Caki2 (cell line): Measurements from ENCODE around the gene ZFC3H1. TPM values are rescaled to one million over a fixed set of nuclear protein-coding genes. Genes with fewer than 3 reads are reported as not detected.
A peak's percentile ranks its signal among the peaks of the same experiment; 100 is the strongest.
"Not testable (repeated sequence)": the region's sequence is repeated elsewhere in the genome, so short reads cannot be mapped to it uniquely, and the experiment has no call there.

Experiments used
- DNase-seq: peaks from one replicate; pipeline ENCODE4 v3.0.0-alpha.2; 2015; ENCODE audit warnings: low read depth
- in situ Hi-C: cut with HindIII; loops from 2 replicates; pipeline ENCODE4 v1.10.0; 2016; ENCODE audit warnings: low sequenced_read_pairs, low pct_unique_long_range_greater_than_20kb, mixed read lengths
- total RNA-seq: library from RNA; depleted of rRNA; stranded (reverse); fragments of >200 nt; shearing (Covaris generic); gene quantifications from 2 replicates; pipeline ENCODE4 v1.2.3, GENCODE V29; 2014; ENCODE audit warnings: low replicate concordance; rRNA removed

Gene ZFC3H1
- total RNA-seq, result 3.2 and 9.8 TPM in 2 replicates

GRCh38 chr12:71663561-71664410 is at the start of gene ZFC3H1, which contains the start of gene THAP2:
Gene ZFC3H1, minus strand, starts transcription at chr12:71663848. Its CDS starts 238 bp downstream, at chr12:71663610.
Gene THAP2, plus strand, starts transcription at chr12:71664301. Its CDS starts 209 bp downstream, at chr12:71664510.
- in situ Hi-C loops, result loop anchor here (5.0 kb wide), 1 partner anchor 84 kb away; no protein-coding TSS in a partner anchor
- peak; percentile 100 for DNase-seq

- DNase-seq, result peak; percentile 87
- in situ Hi-C loops, result no loop called here
These were observed 46.9 kb upstream of the ZFC3H1 start for GRCh38 chr12:71710276-71711125.

- in situ Hi-C loops, result no loop called here
- no peak for DNase-seq
These were observed 45.0 kb upstream of the ZFC3H1 start for GRCh38 chr12:71708658-71709057.

GRCh38 chr12:71704920-71705319 is 41.3 kb upstream of the ZFC3H1 start:
- DNase-seq, result no peak
- in situ Hi-C loops, result no loop called here

DNA sequence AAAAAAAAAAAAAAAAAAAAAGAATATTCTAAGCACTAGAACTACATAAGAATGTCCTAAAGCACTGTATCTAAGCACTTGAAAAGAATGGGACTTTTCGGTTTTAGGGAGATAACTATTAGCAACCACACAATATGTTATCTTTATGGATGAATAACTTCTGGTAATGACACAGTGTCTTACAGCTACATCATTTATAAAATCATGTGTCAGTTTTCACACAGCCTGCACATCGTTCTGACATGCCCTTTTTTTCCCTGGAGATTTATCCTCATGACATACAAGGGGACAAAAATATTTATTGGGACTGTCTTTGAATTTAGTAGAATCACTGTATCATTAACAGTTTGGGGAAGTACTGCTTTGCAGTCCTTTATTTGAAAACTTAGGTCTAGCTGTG is 39.6 kb upstream of the ZFC3H1 start:
- DNase-seq, result peak; percentile 45
- in situ Hi-C loops, result no loop called here

- in situ Hi-C loops, result no loop called here
- no peak for DNase-seq
These were observed 38.9 kb upstream of the ZFC3H1 start for GRCh38 chr12:71702590-71702989.

GRCh38 chr12:71702181-71702580 is 38.5 kb upstream of the ZFC3H1 start:
- in situ Hi-C loops, DNase-seq: not testable (repeated sequence)

- no peak for DNase-seq
- in situ Hi-C loops, result no loop called here
These were observed 32.1 kb upstream of the ZFC3H1 start for GRCh38 chr12:71695782-71696181.

GRCh38 chr12:71694099-71694820 is 30.6 kb upstream of the ZFC3H1 start:
- DNase-seq, result no peak
- in situ Hi-C loops, result no loop called here

DNA sequence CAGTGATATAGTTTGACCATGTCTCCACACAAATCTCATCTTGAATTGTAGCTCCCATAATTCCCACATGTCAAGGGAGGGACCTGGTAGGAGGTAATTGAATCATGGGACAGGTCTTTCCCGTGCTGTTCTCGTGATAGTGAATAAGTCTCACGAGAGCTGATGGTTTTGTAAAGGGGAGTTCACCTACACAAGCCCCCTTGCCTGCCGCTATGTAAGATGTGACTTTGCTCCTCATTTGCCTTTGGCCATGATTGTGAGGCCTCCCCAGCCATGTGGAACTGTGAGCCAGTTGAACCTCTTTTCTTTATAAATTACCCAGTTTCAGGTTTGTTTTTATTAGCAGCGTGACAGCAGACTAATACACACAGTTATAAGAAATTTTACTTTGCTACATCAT is 30.0 kb upstream of the ZFC3H1 start:
- in situ Hi-C loops, DNase-seq: not testable (repeated sequence)

DNA sequence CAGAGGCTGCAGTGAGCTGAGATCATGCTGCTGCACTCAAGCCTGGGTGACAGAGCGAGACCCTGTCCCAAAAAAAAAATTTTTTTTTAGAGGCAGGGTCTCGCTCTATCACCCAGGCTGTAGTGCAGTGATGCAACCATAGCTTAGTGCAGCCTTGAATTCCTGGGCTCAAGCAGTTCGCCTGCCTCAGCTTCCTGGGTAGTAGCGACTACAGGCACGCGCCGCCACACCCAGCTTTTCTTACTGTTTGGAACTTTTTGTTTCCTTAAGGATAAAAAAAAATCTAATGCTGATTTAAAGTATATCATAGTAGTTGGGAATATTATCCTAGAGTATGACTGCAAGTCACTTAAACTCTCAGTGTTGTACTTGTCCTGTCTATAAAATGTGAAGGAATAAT is 29.5 kb upstream of the ZFC3H1 start:
- DNase-seq, result no peak
- in situ Hi-C loops, result no loop called here

- in situ Hi-C loops, result no loop called here
- DNase-seq, result no peak
These were observed 28.0 kb upstream of the ZFC3H1 start for GRCh38 chr12:71691504-71692129.

DNA sequence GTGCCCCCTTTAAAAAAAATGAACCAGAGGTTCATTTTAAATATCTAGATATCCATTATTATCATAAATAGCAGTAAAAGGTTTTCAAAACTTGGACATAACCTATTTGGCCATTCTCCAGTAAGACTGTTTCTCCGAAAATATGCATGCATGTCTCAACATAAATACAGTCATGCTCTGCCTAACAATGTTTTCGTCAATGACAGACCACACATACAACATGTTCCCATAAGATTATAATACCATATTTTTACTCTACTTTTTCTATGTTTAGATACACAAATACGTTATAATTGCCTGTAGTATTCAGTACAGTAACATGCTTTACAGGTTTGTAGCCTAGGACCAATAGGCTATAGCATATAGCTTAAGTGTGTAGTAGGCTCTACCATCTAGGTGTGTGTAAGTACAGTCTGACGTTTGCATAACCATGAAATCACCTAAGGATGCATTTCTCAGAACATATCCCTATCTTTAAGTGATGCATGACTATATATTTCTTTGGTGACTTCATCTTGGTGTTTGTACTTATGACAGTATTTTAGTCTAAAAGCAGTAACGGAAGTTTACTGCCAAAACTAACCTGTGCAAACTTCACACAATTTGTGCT is 25.4 kb upstream of the ZFC3H1 start:
- DNase-seq, result no peak
- in situ Hi-C loops, result no loop called here

DNA sequence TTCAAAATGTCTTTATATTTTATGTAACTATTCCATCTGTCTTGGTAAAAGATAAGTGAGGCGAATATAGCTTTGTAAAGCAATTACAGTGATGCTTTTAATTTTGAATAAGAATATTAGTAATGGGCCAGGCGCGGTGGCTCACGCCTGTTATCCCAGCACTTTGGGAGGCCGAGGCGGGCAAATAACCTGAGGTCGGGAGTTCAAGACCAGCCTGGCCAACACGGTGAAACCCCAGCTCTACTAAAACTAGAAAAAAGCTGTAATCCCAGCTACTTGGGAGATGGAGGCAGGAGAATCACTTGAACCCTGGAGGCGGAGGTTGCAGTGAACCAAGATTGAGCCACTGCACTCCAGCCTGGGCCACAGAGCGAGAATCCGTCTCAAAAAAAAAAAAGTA is 23.5 kb upstream of the ZFC3H1 start:
- DNase-seq, in situ Hi-C loops: not testable (repeated sequence)

DNA sequence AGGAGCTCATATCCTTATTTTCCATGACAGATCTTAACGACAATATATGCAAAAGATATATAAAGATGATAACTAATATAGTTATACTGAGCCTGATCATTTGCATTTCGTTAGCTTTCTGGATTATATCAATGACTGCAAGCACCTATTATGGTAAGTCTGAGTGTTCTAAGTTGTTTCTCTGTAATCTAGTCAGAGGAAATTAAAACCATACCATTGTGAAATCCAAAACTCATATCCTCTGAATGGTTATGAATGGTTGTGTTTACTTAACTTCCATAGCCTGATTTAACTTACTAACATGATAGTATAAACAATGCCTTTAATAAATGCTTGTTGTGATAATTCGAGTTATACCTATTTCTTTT is 23.0 kb upstream of the ZFC3H1 start:
- in situ Hi-C loops, result no loop called here
- DNase-seq, result no peak

DNA sequence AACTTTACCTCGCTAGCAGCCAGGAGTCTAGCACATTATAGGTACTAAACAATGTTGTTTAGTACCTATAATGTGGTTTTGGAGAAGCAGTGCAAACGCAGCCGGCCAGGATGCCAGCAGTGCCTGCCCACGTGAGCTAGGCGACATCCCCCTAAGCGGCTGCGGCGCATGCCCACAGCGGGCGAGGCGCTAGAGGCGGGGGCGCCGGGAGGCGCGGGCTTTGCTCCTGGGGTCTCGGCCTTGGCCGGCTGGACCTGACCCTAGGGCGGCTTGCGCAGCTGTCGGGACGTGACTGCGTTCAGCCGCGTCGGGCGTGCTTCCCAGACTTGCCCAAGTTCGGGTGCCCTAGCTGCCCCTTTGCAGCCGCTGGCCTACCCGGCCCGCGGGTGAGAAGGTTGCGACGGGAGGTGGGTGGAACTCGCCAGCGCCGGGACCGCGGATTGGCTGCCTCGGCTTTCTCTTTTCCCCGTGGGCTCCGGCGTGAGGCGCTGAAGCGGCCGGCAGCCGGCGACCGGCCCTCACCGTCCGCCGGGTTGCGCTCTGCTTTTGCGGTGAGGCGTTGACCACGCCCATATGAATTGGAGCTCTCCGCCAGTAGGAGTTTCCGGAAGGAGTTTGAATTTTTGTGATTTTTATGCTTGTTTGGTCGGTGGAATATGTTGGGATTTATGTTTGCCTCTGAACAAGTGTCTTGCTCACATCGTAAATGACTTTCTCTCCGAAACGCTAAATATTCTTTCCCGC is 22.4 kb upstream of the ZFC3H1 start, which contains the start of gene TMEM19:
Gene TMEM19, plus strand, starts transcription at position 169 of the 744 bp plus-strand sequence. CDS start 599 bp downstream, outside the sequence.
- DNase-seq, result peak; percentile 97
- in situ Hi-C loops, result no loop called here
